Upper lobe of left lung (tissue), 6 donors: ENCODE measurements around the gene MADD. TPM values are rescaled to one million over a fixed set of nuclear protein-coding genes. Genes with fewer than 3 reads are reported as not detected.

ENCODE experiments used
- ATAC-seq, 2 donors: fragments of 200-7000 bp; cut with Tn5 transposase; one replicate each; pipeline ENCODE4 v1.9.1; 2022; ENCODE audit warnings: mild to moderate bottlenecking in 2 of 2, moderate library complexity in 2 of 2; ENCODE audit not compliant: low FRiP score in 2 of 2
- DNase-seq, 2 donors: peaks; one replicate each; pipeline ENCODE4 v3.0.0-alpha.2; 2019 to 2020
- H3K27ac ChIP-seq, 4 donors: fragments of 200-600 bp; sonication (generic); one replicate each; pipeline ENCODE4 v1.5.1; 2016 to 2019
- H3K27me3 ChIP-seq, 4 donors: fragments of 200-600 bp; sonication (generic); one replicate each; pipeline ENCODE4 v1.5.1; 2017 to 2019
- H3K36me3 ChIP-seq, 4 donors: fragments of 200-600 bp; sonication (generic); one replicate each; pipeline ENCODE4 v1.5.1; 2016 to 2019
- H3K4me1 ChIP-seq, 4 donors: fragments of 200-600 bp; sonication (generic); one replicate each; pipeline ENCODE4 v1.5.1; 2018 to 2019
- H3K4me3 ChIP-seq, 4 donors: fragments of 200-600 bp; sonication (generic); one replicate each; pipeline ENCODE4 v1.5.1; 2017 to 2019; ENCODE audit warnings: mild to moderate bottlenecking in 2 of 4, moderate library complexity in 1 of 4
- H3K9me3 ChIP-seq, 4 donors: fragments of 200-600 bp; sonication (generic); one replicate each; pipeline ENCODE4 v1.5.1; 2018 to 2019
- EP300 ChIP-seq, 4 donors: sonication (generic); formaldehyde crosslinking; IDR thresholded peaks; one replicate each; pipeline ENCODE4 v1.5.1; 2017; ENCODE audit warnings: antibody characterized with exemption in 4 of 4, control low read depth in 2 of 4
- POLR2A ChIP-seq, 4 donors: fragments of 450-650 bp; IDR thresholded peaks; one replicate each; pipeline ENCODE4 v1.5.1; 2016 to 2017; ENCODE audit warnings: antibody characterized with exemption in 4 of 4, mild to moderate bottlenecking in 2 of 4
- POLR2AphosphoS5 ChIP-seq, 2 donors: sonication (generic); formaldehyde crosslinking; IDR thresholded peaks; one replicate each; pipeline ENCODE4 v1.5.1; 2017; ENCODE audit warnings: antibody characterized with exemption in 2 of 2
- WGBS, 2 donors: methylation state at CpG; one replicate each; pipeline ENCODE4 v1.1.5; 2017 to 2018; 5-methylcytosine and 5-hydroxymethylcytosine counted together
- total RNA-seq, 6 donors: library from RNA; depleted of rRNA in 4 of 6; stranded (reverse); fragments of >200 nt in 4 of 6; gene quantifications; one replicate each; pipeline versions ENCODE4 v1.1.0 to v1.2.1, GENCODE V29; 2016 to 2021
- TF ChIP-seq, protein P1 (sequence below), 6 experiments: fragments of 450-650 bp in 4 of 6; fragments of 200-600 bp in 2 of 6; sonication (generic) in 2 of 6; IDR thresholded peaks; one replicate each; pipeline ENCODE4 v1.5.1; 2016 to 2019; ENCODE audit warnings: antibody characterized with exemption in 6 of 6
- donor health status: DM: no; HTN: no; CAD: no; lungs with moderate emphysema.
- donor health status: DM: no; HTN: yes; CAD: no; lungs with severe emphysema.

Gene MADD
- total RNA-seq, 6 donors from 2014 or later = 39.6 to 129 (median 47.9) TPM

DNA sequence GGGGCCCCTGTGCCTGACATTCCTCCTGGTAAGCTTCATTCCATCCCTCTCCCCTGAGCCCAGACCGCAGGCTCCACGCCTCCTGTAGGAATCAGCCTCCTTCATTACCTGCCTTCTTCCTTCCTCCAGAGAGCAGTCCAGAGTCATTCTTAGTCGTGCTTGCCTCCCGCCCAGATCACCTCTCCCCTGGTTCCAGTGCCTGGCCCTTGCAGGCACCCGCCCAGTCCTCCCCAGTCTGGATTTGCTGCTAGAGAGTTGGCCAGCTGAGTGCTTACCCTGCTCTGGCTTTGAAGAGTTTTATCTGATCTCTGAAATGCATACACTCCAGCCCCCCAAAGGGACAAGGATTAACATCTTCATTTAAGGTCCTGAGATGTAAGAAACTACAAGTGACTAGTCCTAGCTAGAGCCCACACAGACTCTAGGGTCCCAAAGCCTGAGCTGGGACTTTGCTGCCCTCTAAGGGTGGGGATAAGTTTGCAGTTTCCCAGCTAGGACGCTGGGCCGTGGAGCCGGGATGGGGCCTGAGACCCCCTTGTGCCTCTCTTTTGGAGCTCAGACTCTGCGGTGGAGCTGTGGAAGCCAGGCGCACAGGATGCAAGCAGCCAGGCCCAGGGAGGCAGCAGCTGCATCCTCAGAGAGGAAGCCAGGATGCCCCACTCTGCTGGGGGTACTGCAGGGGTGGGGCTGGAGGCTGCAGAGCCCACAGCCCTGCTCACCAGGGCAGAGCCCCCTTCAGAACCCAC is 10.5 kb upstream of the MADD start:
- no peaks in the 10 kb centered on the region for H3K9me3 ChIP-seq
- H3K27me3 ChIP-seq = no peaks in the 10 kb centered on the region
- H3K36me3 ChIP-seq = peaks cover 0 to 8% (median 4%) of the 10 kb centered on the region in 4 donors
- WGBS, 2 donors = 44 to 52% methylated on average over 5 to 10 of the region's 10 CpGs
- DNase-seq = peak in 1 of 2 donors; percentile 36
- ATAC-seq = peak in 1 of 2 donors; percentile 49
- no peak for TF ChIP-seq EP300 (IDR thresholded peaks at IDR 0.05)
- no peak for TF ChIP-seq POLR2A (IDR thresholded peaks at IDR 0.05)
- TF ChIP-seq, protein P1, sequence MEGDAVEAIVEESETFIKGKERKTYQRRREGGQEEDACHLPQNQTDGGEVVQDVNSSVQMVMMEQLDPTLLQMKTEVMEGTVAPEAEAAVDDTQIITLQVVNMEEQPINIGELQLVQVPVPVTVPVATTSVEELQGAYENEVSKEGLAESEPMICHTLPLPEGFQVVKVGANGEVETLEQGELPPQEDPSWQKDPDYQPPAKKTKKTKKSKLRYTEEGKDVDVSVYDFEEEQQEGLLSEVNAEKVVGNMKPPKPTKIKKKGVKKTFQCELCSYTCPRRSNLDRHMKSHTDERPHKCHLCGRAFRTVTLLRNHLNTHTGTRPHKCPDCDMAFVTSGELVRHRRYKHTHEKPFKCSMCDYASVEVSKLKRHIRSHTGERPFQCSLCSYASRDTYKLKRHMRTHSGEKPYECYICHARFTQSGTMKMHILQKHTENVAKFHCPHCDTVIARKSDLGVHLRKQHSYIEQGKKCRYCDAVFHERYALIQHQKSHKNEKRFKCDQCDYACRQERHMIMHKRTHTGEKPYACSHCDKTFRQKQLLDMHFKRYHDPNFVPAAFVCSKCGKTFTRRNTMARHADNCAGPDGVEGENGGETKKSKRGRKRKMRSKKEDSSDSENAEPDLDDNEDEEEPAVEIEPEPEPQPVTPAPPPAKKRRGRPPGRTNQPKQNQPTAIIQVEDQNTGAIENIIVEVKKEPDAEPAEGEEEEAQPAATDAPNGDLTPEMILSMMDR (IDR thresholded peaks at IDR 0.05) = peak in 5 of 6 experiments; percentile 37 to 67 (median 52)
- no peak for TF ChIP-seq POLR2AphosphoS5 (IDR thresholded peaks at IDR 0.05)
- H3K4me1 ChIP-seq = peaks cover 38 to 51% (median 42%) of the 10 kb centered on the region in 4 donors
- peak overlapping the region in 2 of 4 donors; percentile 83 to 86 for H3K27ac ChIP-seq
- peak overlapping the region in 2 of 4 donors; percentile 51 to 52 for H3K4me3 ChIP-seq

DNA sequence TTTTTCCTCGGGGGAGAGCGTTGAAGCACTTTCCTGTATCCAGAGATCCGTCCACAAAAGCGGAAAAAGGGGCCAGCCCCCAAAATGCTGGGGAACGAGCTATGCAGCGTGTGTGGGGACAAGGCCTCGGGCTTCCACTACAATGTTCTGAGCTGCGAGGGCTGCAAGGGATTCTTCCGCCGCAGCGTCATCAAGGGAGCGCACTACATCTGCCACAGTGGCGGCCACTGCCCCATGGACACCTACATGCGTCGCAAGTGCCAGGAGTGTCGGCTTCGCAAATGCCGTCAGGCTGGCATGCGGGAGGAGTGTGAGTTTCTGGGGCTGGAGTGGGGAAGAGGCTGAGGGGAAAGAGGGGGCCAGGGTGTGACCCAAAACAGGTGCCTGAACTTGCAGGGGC is 9.6 kb upstream of the MADD start:
- ATAC-seq = no peak
- Histone ChIP-seq H3K36me3 (peaks cover 0 to 8% (median 4%) of the 10 kb centered on the region in 4 donors), H3K27me3 (no peaks in the 10 kb centered on the region), H3K27ac (no peak overlapping the region), H3K9me3 (no peaks in the 10 kb centered on the region), H3K4me3 (peak overlapping the region in 1 of 4 donors; percentile 52), H3K4me1 (peaks cover 29 to 48% (median 40%) of the 10 kb centered on the region in 4 donors)
- no peak for DNase-seq
- no peak for TF ChIP-seq EP300 (IDR thresholded peaks at IDR 0.05)
- TF ChIP-seq, protein P1 (IDR thresholded peaks at IDR 0.05) = no peak
- TF ChIP-seq POLR2A (IDR thresholded peaks at IDR 0.05) = no peak
- TF ChIP-seq POLR2AphosphoS5 (IDR thresholded peaks at IDR 0.05) = no peak
- WGBS, 2 donors = 83 to 92% methylated on average over 17 to 19 of the region's 19 CpGs

DNA sequence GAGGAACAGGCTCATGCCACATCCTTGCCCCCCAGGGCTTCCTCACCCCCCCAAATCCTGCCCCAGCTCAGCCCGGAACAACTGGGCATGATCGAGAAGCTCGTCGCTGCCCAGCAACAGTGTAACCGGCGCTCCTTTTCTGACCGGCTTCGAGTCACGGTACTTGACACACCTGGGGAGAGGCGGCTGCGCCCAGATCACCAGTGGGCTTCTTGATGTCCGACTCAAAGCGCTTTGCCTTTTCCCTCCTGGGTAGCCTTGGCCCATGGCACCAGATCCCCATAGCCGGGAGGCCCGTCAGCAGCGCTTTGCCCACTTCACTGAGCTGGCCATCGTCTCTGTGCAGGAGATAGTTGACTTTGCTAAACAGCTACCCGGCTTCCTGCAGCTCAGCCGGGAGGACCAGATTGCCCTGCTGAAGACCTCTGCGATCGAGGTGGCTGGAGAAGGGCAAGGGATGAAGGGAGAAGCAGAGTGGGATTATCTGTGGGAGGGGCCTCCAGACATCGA is 8.6 kb upstream of the MADD start:
- H3K4me1 ChIP-seq = peaks cover 22 to 43% (median 40%) of the 10 kb centered on the region in 4 donors
- WGBS, 2 donors = 82% methylated on average over 21 to 22 of the region's 22 CpGs
- ATAC-seq = no peak
- H3K4me3 ChIP-seq = no peak overlapping the region
- no peaks in the 10 kb centered on the region for H3K9me3 ChIP-seq
- DNase-seq = peak in 1 of 2 donors; percentile 50
- H3K27me3 ChIP-seq = no peaks in the 10 kb centered on the region
- peaks cover 0 to 8% (median 4%) of the 10 kb centered on the region in 4 donors for H3K36me3 ChIP-seq
- H3K27ac ChIP-seq = no peak overlapping the region
- TF ChIP-seq EP300 (IDR thresholded peaks at IDR 0.05) (no peak), POLR2AphosphoS5 (IDR thresholded peaks at IDR 0.05) (no peak), POLR2A (IDR thresholded peaks at IDR 0.05) (no peak)
- TF ChIP-seq, protein P1 (IDR thresholded peaks at IDR 0.05) = no peak

DNA sequence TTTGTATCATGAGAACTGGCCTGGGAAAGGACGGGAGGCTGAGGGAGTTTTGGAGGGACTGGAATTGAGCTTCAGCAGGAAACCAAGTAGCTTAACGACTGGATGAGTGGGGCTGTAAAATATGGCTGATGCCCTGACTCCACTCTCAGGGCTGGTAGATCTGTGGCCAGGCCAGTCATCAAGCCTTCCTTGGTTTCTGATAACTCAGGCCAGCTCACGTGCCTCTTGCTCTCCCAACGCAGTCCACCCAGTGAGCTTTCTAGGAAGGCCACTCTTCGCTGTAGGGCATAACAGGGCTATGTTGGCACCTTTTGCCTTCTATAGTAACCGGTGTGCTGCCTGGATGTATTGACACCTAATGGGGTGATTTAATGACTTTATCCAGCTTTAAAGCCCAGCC is 5.8 kb upstream of the MADD start:
- Histone ChIP-seq H3K36me3 (peaks cover 0 to 8% (median 4%) of the 10 kb centered on the region in 4 donors), H3K4me1 (peaks cover 22 to 35% (median 31%) of the 10 kb centered on the region in 4 donors), H3K27me3 (no peaks in the 10 kb centered on the region), H3K27ac (no peak overlapping the region), H3K9me3 (no peaks in the 10 kb centered on the region), H3K4me3 (no peak overlapping the region)
- TF ChIP-seq EP300 (IDR thresholded peaks at IDR 0.05) (no peak), POLR2AphosphoS5 (IDR thresholded peaks at IDR 0.05) (no peak), POLR2A (IDR thresholded peaks at IDR 0.05) (no peak)
- TF ChIP-seq, protein P1 (IDR thresholded peaks at IDR 0.05) = no peak
- WGBS, 2 donors = 93 to 94% methylated on average over 6 of the region's 6 CpGs
- ATAC-seq (no peak), DNase-seq (no peak)
